Colonic mucosa (tissue), 4 donors: ENCODE measurements around the gene TMEM51. TPM values are rescaled to one million over a fixed set of nuclear protein-coding genes. Genes with fewer than 3 reads are reported as not detected.

Experiments
- DNase-seq: peaks from one replicate; pipeline ENCODE4 v3.0.0-alpha.2; 2020
- H3K27ac ChIP-seq: fragments of 200-600 bp; one replicate; pipeline ENCODE4 v1.8.0; 2021
- H3K27me3 ChIP-seq: fragments of 200-600 bp; one replicate; pipeline ENCODE4 v1.8.0; 2021
- H3K36me3 ChIP-seq: fragments of 200-600 bp; one replicate; pipeline ENCODE4 v1.8.0; 2021
- H3K4me1 ChIP-seq: fragments of 200-600 bp; one replicate; pipeline ENCODE4 v1.8.0; 2021; ENCODE audit warnings: mild to moderate bottlenecking
- H3K4me3 ChIP-seq: fragments of 200-600 bp; one replicate; pipeline ENCODE4 v1.8.0; 2021
- H3K9ac ChIP-seq, 2 donors: one replicate each; pipeline ENCODE4 v1.7.0; 2013; ENCODE audit warnings: control low read depth in 2 of 2, low read depth in 2 of 2, low read length in 2 of 2
- H3K9me3 ChIP-seq: fragments of 200-600 bp; one replicate; pipeline ENCODE4 v1.8.0; 2021
- CTCF ChIP-seq: fragments of 200-600 bp; IDR thresholded peaks from one replicate; pipeline ENCODE4 v1.8.0; 2022; ENCODE audit warnings: antibody characterized with exemption, mild to moderate bottlenecking
- intact Hi-C: fragments of 100-400 bp; cut with DNase I; formaldehyde crosslinking; loops from one replicate; pipeline ENCODE4 v1.14.1; 2022
- total RNA-seq, 2 donors: library from RNA; stranded (reverse); fragmentation: NEBNext Ultra II Directional in 1 of 2; extraction: Animal tissue kit (Norgen Biotek cat#: 25700) in 1 of 2; gene quantifications; one replicate each; pipeline ENCODE4 v1.2.1, GENCODE V29; 2021
- donor health status: healthy.
- donor health status: DM: no; HTN: no; CAD: no.
- donor health status: DM: no; HTN: no; CAD: no.

The TMEM51 gene
- total RNA-seq, 2 donors from 2014 or later, result 21.3 to 28.6 TPM

- H3K4me3 ChIP-seq, result no peak overlapping the region
- H3K9me3 ChIP-seq, result no peaks in the 10 kb centered on the region
- no peaks in the 10 kb centered on the region for H3K4me1 ChIP-seq
- no peak overlapping the region for H3K9ac ChIP-seq
- DNase-seq, result no peak
- H3K36me3 ChIP-seq, result no peaks in the 10 kb centered on the region
- intact Hi-C loops, result no loop called here
- H3K27ac ChIP-seq, result no peak overlapping the region
- no peaks in the 10 kb centered on the region for H3K27me3 ChIP-seq
- TF ChIP-seq CTCF, result no peak
Measured at GRCh38 chr1:15233689-15234088, 80.1 kb downstream of the TMEM51 start.

- Histone ChIP-seq H3K27ac (no peak overlapping the region), H3K27me3 (no peaks in the 10 kb centered on the region), H3K9ac (no peak overlapping the region), H3K4me3 (no peak overlapping the region), H3K36me3 (no peaks in the 10 kb centered on the region), H3K9me3 (no peaks in the 10 kb centered on the region), H3K4me1 (no peaks in the 10 kb centered on the region)
- intact Hi-C loops, result no loop called here
- no peak for DNase-seq
- TF ChIP-seq CTCF, result no peak
Measured at GRCh38 chr1:15236321-15236721, 82.8 kb downstream of the TMEM51 start.

- no peaks in the 10 kb centered on the region for H3K9me3 ChIP-seq
- TF ChIP-seq CTCF, result no peak
- no peaks in the 10 kb centered on the region for H3K27me3 ChIP-seq
- intact Hi-C loops, result no loop called here
- H3K4me3 ChIP-seq, result no peak overlapping the region
- no peak overlapping the region for H3K9ac ChIP-seq
- no peaks in the 10 kb centered on the region for H3K36me3 ChIP-seq
- no peaks in the 10 kb centered on the region for H3K4me1 ChIP-seq
- DNase-seq, result no peak
- H3K27ac ChIP-seq, result no peak overlapping the region
Measured at GRCh38 chr1:15236746-15237145, 83.2 kb downstream of the TMEM51 start.

GRCh38 chr1:15238789-15239188 is 85.2 kb downstream of the TMEM51 start:
- no peaks in the 10 kb centered on the region for H3K4me1 ChIP-seq
- H3K27me3 ChIP-seq, result no peaks in the 10 kb centered on the region
- no peaks in the 10 kb centered on the region for H3K9me3 ChIP-seq
- no peak overlapping the region for H3K4me3 ChIP-seq
- intact Hi-C loops, result no loop called here
- DNase-seq, result no peak
- no peak overlapping the region for H3K27ac ChIP-seq
- no peak overlapping the region for H3K9ac ChIP-seq
- no peak for TF ChIP-seq CTCF
- H3K36me3 ChIP-seq, result no peaks in the 10 kb centered on the region

GRCh38 chr1:15242766-15243165 is 89.2 kb downstream of the TMEM51 start:
- intact Hi-C loops, result no loop called here
- no peak overlapping the region for H3K4me3 ChIP-seq
- no peak overlapping the region for H3K9ac ChIP-seq
- no peak for DNase-seq
- TF ChIP-seq CTCF, result no peak
- no peaks in the 10 kb centered on the region for H3K36me3 ChIP-seq
- no peak overlapping the region for H3K27ac ChIP-seq
- H3K27me3 ChIP-seq, result no peaks in the 10 kb centered on the region
- peaks cover 4% of the 10 kb centered on the region for H3K4me1 ChIP-seq
- no peaks in the 10 kb centered on the region for H3K9me3 ChIP-seq
